Sigmoid colon (tissue), 7 donors: ENCODE results near the gene VWA5A. TPM values are rescaled to one million over a fixed set of nuclear protein-coding genes. Genes with fewer than 3 reads are reported as not detected.

Experiments
- DNase-seq: peaks from one replicate; pipeline ENCODE4 v3.0.0-alpha.2; 2019
- H3K27ac ChIP-seq, 4 donors: fragments of 200-600 bp; sonication (generic); one replicate each; pipeline ENCODE4 v1.5.1; 2016 to 2019; ENCODE audit warnings: mild to moderate bottlenecking in 1 of 4
- H3K27me3 ChIP-seq, 3 donors: fragments of 200-600 bp; sonication (generic); one replicate each; pipeline ENCODE4 v1.5.1; 2019; ENCODE audit warnings: mild to moderate bottlenecking in 1 of 3
- H3K36me3 ChIP-seq, 4 donors: fragments of 200-600 bp; sonication (generic); one replicate each; pipeline ENCODE4 v1.5.1; 2016 to 2019
- H3K4me1 ChIP-seq, 4 donors: fragments of 200-600 bp; sonication (generic); one replicate each; pipeline ENCODE4 v1.5.1; 2017 to 2019
- H3K4me3 ChIP-seq, 4 donors: fragments of 200-600 bp; sonication (generic); one replicate each; pipeline ENCODE4 v1.5.1; 2017 to 2019; ENCODE audit warnings: mild to moderate bottlenecking in 2 of 4, moderate library complexity in 1 of 4
- H3K9me3 ChIP-seq, 4 donors: fragments of 200-600 bp in 3 of 4; sonication (generic) in 3 of 4; one replicate each; pipeline versions ENCODE4 v1.5.1 to v1.6.1; 2013 to 2019
- CTCF ChIP-seq, 4 experiments: fragments of 450-650 bp in 3 of 4; fragments of 200-600 bp in 1 of 4; IDR thresholded peaks; one replicate each; pipeline ENCODE4 v1.5.1; 2016 to 2019; ENCODE audit warnings: antibody characterized with exemption in 4 of 4, mild to moderate bottlenecking in 3 of 4, moderate library complexity in 2 of 4
- EP300 ChIP-seq, 4 donors: sonication (generic); formaldehyde crosslinking; IDR thresholded peaks; one replicate each; pipeline ENCODE4 v1.6.1; 2017; ENCODE audit warnings: antibody characterized with exemption in 4 of 4
- POLR2A ChIP-seq, 2 donors: fragments of 450-650 bp; IDR thresholded peaks; one replicate each; pipeline ENCODE4 v1.6.1; 2016; ENCODE audit warnings: antibody characterized with exemption in 2 of 2, mild to moderate bottlenecking in 2 of 2, moderate library complexity in 2 of 2
- POLR2AphosphoS5 ChIP-seq, 4 donors: sonication (generic); formaldehyde crosslinking; IDR thresholded peaks; one replicate each; pipeline ENCODE4 v1.6.1; 2017; ENCODE audit warnings: antibody characterized with exemption in 4 of 4
- WGBS, 2 donors: extraction: QIAGEN DNeasy Blood & Tissue Kit; methylation state at CpG; one replicate each; pipeline ENCODE4 v1.1.7; 2013; 5-methylcytosine and 5-hydroxymethylcytosine counted together
- intact Hi-C: fragments of 100-400 bp; cut with DNase I; formaldehyde crosslinking; loops from one replicate; pipeline ENCODE4 v1.15.1; 2023
- polyA plus RNA-seq, 3 donors: library from polyadenylated mRNA; stranded (reverse); fragments of 200-250 nt; gene quantifications; one replicate each; pipeline ENCODE4 v1.2.3, GENCODE V29; 2013
- total RNA-seq, 4 donors: library from RNA; depleted of rRNA; stranded (reverse); fragments of >200 nt; gene quantifications; one replicate each; pipeline ENCODE4 v1.1.0, GENCODE V29; 2016
- donor health status: healthy with polysubstance abuse.
- donor health status: Bipolar disorder and iron deficiency.
- donor health status: healthy.

VWA5A gene
- total and polyA plus RNA-seq, 7 donors, result 14.2 to 43.8 (median 16.6) TPM

GRCh38 chr11:124193221-124194010, 78.2 kb downstream of the VWA5A start:
- Histone ChIP-seq H3K4me1 (peaks cover 0 to 13% (median 2%) of the 10 kb centered on the region in 4 donors), H3K9me3 (no peaks in the 10 kb centered on the region), H3K36me3 (no peaks in the 10 kb centered on the region), H3K4me3 (no peak overlapping the region), H3K27ac (peak overlapping the region in 1 of 4 donors; percentile 41), H3K27me3 (no peaks in the 10 kb centered on the region)
- 78% methylated on average over 6 of the region's 6 CpGs for WGBS, 2 donors
- intact Hi-C loops, result no loop called here
- TF ChIP-seq EP300 (IDR thresholded peaks at IDR 0.05) (no peak), POLR2AphosphoS5 (IDR thresholded peaks at IDR 0.05) (no peak), CTCF (IDR thresholded peaks at IDR 0.05) (no peak), POLR2A (IDR thresholded peaks at IDR 0.05) (no peak)
- DNase-seq, result no peak

- Histone ChIP-seq H3K27me3 (no peaks in the 10 kb centered on the region), H3K36me3 (no peaks in the 10 kb centered on the region), H3K27ac (peak overlapping the region in 1 of 4 donors; percentile 41), H3K4me3 (no peak overlapping the region), H3K9me3 (no peaks in the 10 kb centered on the region), H3K4me1 (peaks cover 0 to 13% (median 2%) of the 10 kb centered on the region in 4 donors)
- no peak for DNase-seq
- WGBS, 2 donors, result 20 to 63% methylated on average over 6 of the region's 6 CpGs
- TF ChIP-seq POLR2A (IDR thresholded peaks at IDR 0.05), result no peak
- TF ChIP-seq POLR2AphosphoS5 (IDR thresholded peaks at IDR 0.05), result no peak
- no peak for TF ChIP-seq EP300 (IDR thresholded peaks at IDR 0.05)
- no peak for TF ChIP-seq CTCF (IDR thresholded peaks at IDR 0.05)
- intact Hi-C loops, result loop anchor here (5.0 kb wide), 1 partner anchor 122 kb away; no protein-coding TSS in a partner anchor
These were observed 79.3 kb downstream of the VWA5A start for GRCh38 chr11:124194293-124195188.

- no peak overlapping the region for H3K27ac ChIP-seq
- WGBS, 2 donors, result 7 to 28% methylated on average over 4 of the region's 4 CpGs
- no peak for TF ChIP-seq POLR2AphosphoS5 (IDR thresholded peaks at IDR 0.05)
- no peak for TF ChIP-seq POLR2A (IDR thresholded peaks at IDR 0.05)
- TF ChIP-seq CTCF (IDR thresholded peaks at IDR 0.05), result peak in 1 of 4 experiments; percentile 37
These were observed 80.0 kb downstream of the VWA5A start for GRCh38 chr11:124195189-124195734.

More at GRCh38 chr11:124195189-124195734, 80.0 kb downstream of the VWA5A start:
- Histone ChIP-seq H3K36me3 (no peaks in the 10 kb centered on the region), H3K27me3 (no peaks in the 10 kb centered on the region), H3K4me3 (no peak overlapping the region), H3K4me1 (peaks cover 0 to 13% (median 2%) of the 10 kb centered on the region in 4 donors), H3K9me3 (no peaks in the 10 kb centered on the region)
- intact Hi-C loops, result loop anchor here (5.0 kb wide), 1 partner anchor 123 kb away; no protein-coding TSS in a partner anchor
- DNase-seq, result no peak

Other genes starting within 250 kb of the VWA5A start
- gene TMEM225, start 229.8 kb upstream of the VWA5A start, total RNA-seq, result not detected
- gene TMEM225, start 229.8 kb upstream of the VWA5A start, polyA plus RNA-seq, result not detected
- not detected for gene OR8D4, start 213.3 kb upstream of the VWA5A start, total RNA-seq
- gene OR8D4, start 213.3 kb upstream of the VWA5A start, polyA plus RNA-seq, result under 1 TPM in 1 of 3 donors, not detected in 2; 0.03 TPM
- gene OR4D5, start 175.8 kb upstream of the VWA5A start, total RNA-seq, result not detected
- gene OR4D5, start 175.8 kb upstream of the VWA5A start, polyA plus RNA-seq, result not detected
- gene OR6T1, start 171.6 kb upstream of the VWA5A start, total RNA-seq, result not detected
- gene OR6T1, start 171.6 kb upstream of the VWA5A start, polyA plus RNA-seq, result not detected
- not detected for gene OR10S1, start 137.7 kb upstream of the VWA5A start, total RNA-seq
- not detected for gene OR10S1, start 137.7 kb upstream of the VWA5A start, polyA plus RNA-seq
- not detected for gene OR10G6, start 120.3 kb upstream of the VWA5A start, total RNA-seq
- gene OR10G6, start 120.3 kb upstream of the VWA5A start, polyA plus RNA-seq, result not detected
- under 1 TPM in 1 of 4 donors, not detected in 3; 0.71 TPM for gene OR10G4, start 102.5 kb upstream of the VWA5A start, total RNA-seq
- gene OR10G4, start 102.5 kb upstream of the VWA5A start, polyA plus RNA-seq, result under 1 TPM in 1 of 3 donors, not detected in 2; 0.03 TPM
- not detected for gene OR10G9, start 92.4 kb upstream of the VWA5A start, total RNA-seq
- not detected for gene OR10G9, start 92.4 kb upstream of the VWA5A start, polyA plus RNA-seq
- not detected for gene OR10G8, start 88.7 kb upstream of the VWA5A start, total RNA-seq
- gene OR10G8, start 88.7 kb upstream of the VWA5A start, polyA plus RNA-seq, result not detected
- not detected for gene OR10G7, start 74.1 kb upstream of the VWA5A start, total RNA-seq
- not detected for gene OR10G7, start 74.1 kb upstream of the VWA5A start, polyA plus RNA-seq
- gene OR10D3, start 67.9 kb downstream of the VWA5A start, total RNA-seq, result not detected
- not detected for gene OR10D3, start 67.9 kb downstream of the VWA5A start, polyA plus RNA-seq
- not detected for gene OR8G1, start 125.6 kb downstream of the VWA5A start, total RNA-seq
- gene OR8G1, start 125.6 kb downstream of the VWA5A start, polyA plus RNA-seq, result not detected
- gene OR8G5, start 140.9 kb downstream of the VWA5A start, total RNA-seq, result not detected
- gene OR8G5, start 140.9 kb downstream of the VWA5A start, polyA plus RNA-seq, result under 1 TPM in 1 of 3 donors, not detected in 2; 0.10 TPM
- gene OR8D1, start 198.5 kb downstream of the VWA5A start, total RNA-seq, result not detected
- not detected for gene OR8D1, start 198.5 kb downstream of the VWA5A start, polyA plus RNA-seq
- not detected for gene OR8D2, start 204.7 kb downstream of the VWA5A start, total RNA-seq
- gene OR8D2, start 204.7 kb downstream of the VWA5A start, polyA plus RNA-seq, result not detected